Sigmoid colon (tissue), 7 donors: ENCODE results near the gene UBE2E3. TPM values are rescaled to one million over a fixed set of nuclear protein-coding genes. Genes with fewer than 3 reads are reported as not detected.

Source experiments
- DNase-seq: peaks from one replicate; pipeline ENCODE4 v3.0.0-alpha.2; 2019
- H3K27ac ChIP-seq, 4 donors: fragments of 200-600 bp; sonication (generic); one replicate each; pipeline ENCODE4 v1.5.1; 2016 to 2019; ENCODE audit warnings: mild to moderate bottlenecking in 1 of 4
- H3K27me3 ChIP-seq, 3 donors: fragments of 200-600 bp; sonication (generic); one replicate each; pipeline ENCODE4 v1.5.1; 2019; ENCODE audit warnings: mild to moderate bottlenecking in 1 of 3
- H3K36me3 ChIP-seq, 4 donors: fragments of 200-600 bp; sonication (generic); one replicate each; pipeline ENCODE4 v1.5.1; 2016 to 2019
- H3K4me1 ChIP-seq, 4 donors: fragments of 200-600 bp; sonication (generic); one replicate each; pipeline ENCODE4 v1.5.1; 2017 to 2019
- H3K4me3 ChIP-seq, 4 donors: fragments of 200-600 bp; sonication (generic); one replicate each; pipeline ENCODE4 v1.5.1; 2017 to 2019; ENCODE audit warnings: mild to moderate bottlenecking in 2 of 4, moderate library complexity in 1 of 4
- H3K9me3 ChIP-seq, 4 donors: fragments of 200-600 bp in 3 of 4; sonication (generic) in 3 of 4; one replicate each; pipeline versions ENCODE4 v1.5.1 to v1.6.1; 2013 to 2019
- CTCF ChIP-seq, 4 experiments: fragments of 450-650 bp in 3 of 4; fragments of 200-600 bp in 1 of 4; IDR thresholded peaks; one replicate each; pipeline ENCODE4 v1.5.1; 2016 to 2019; ENCODE audit warnings: antibody characterized with exemption in 4 of 4, mild to moderate bottlenecking in 3 of 4, moderate library complexity in 2 of 4
- EP300 ChIP-seq, 4 donors: sonication (generic); formaldehyde crosslinking; IDR thresholded peaks; one replicate each; pipeline ENCODE4 v1.6.1; 2017; ENCODE audit warnings: antibody characterized with exemption in 4 of 4
- POLR2A ChIP-seq, 2 donors: fragments of 450-650 bp; IDR thresholded peaks; one replicate each; pipeline ENCODE4 v1.6.1; 2016; ENCODE audit warnings: antibody characterized with exemption in 2 of 2, mild to moderate bottlenecking in 2 of 2, moderate library complexity in 2 of 2
- POLR2AphosphoS5 ChIP-seq, 4 donors: sonication (generic); formaldehyde crosslinking; IDR thresholded peaks; one replicate each; pipeline ENCODE4 v1.6.1; 2017; ENCODE audit warnings: antibody characterized with exemption in 4 of 4
- WGBS, 2 donors: extraction: QIAGEN DNeasy Blood & Tissue Kit; methylation state at CpG; one replicate each; pipeline ENCODE4 v1.1.7; 2013; 5-methylcytosine and 5-hydroxymethylcytosine counted together
- intact Hi-C: fragments of 100-400 bp; cut with DNase I; formaldehyde crosslinking; loops from one replicate; pipeline ENCODE4 v1.15.1; 2023
- polyA plus RNA-seq, 3 donors: library from polyadenylated mRNA; stranded (reverse); fragments of 200-250 nt; gene quantifications; one replicate each; pipeline ENCODE4 v1.2.3, GENCODE V29; 2013
- total RNA-seq, 4 donors: library from RNA; depleted of rRNA; stranded (reverse); fragments of >200 nt; gene quantifications; one replicate each; pipeline ENCODE4 v1.1.0, GENCODE V29; 2016
- donor health status: healthy with polysubstance abuse.
- donor health status: Bipolar disorder and iron deficiency.
- donor health status: healthy.

The UBE2E3 gene
- total and polyA plus RNA-seq, 7 donors = 37.5 to 108 (median 48.2) TPM

- Histone ChIP-seq H3K27me3 (no peaks in the 10 kb centered on the region), H3K4me3 (no peak overlapping the region), H3K9me3 (no peaks in the 10 kb centered on the region), H3K4me1 (peaks cover 0 to 13% (median 5%) of the 10 kb centered on the region in 4 donors), H3K27ac (no peak overlapping the region), H3K36me3 (no peaks in the 10 kb centered on the region)
- intact Hi-C loops = no loop called here
- TF ChIP-seq CTCF (IDR thresholded peaks at IDR 0.05) = no peak
- no peak for TF ChIP-seq POLR2AphosphoS5 (IDR thresholded peaks at IDR 0.05)
- TF ChIP-seq EP300 (IDR thresholded peaks at IDR 0.05) = no peak
- TF ChIP-seq POLR2A (IDR thresholded peaks at IDR 0.05) = no peak
- no peak for DNase-seq
- WGBS, 2 donors = 73 to 76% methylated on average over 3 of the region's 3 CpGs
Measured at GRCh38 chr2:180970016-180970415, 10.4 kb upstream of the UBE2E3 start.

DNA sequence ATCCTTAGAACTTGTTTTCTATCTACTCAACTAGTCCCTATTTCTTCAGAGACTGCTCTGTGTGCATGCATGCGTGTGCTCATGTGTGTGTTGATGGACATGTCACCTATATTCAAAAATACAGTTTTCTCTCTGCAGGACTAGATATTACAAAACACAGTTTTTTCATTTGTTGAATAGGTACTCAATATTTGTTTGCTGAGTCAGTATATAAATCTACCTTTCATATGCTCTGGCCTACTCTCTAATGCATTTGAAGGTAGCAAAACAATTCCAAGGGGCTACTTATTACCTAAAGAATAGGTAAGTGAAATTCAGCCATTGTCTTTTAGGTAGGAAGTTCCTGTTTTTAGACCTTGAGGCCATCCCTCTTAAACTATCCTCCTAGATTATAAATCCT lies 8.6 kb upstream of the UBE2E3 start:
- peaks cover 0 to 13% (median 5%) of the 10 kb centered on the region in 4 donors for H3K4me1 ChIP-seq
- H3K27me3 ChIP-seq = no peaks in the 10 kb centered on the region
- H3K36me3 ChIP-seq = no peaks in the 10 kb centered on the region
- intact Hi-C loops = no loop called here
- no peaks in the 10 kb centered on the region for H3K9me3 ChIP-seq
- no peak overlapping the region for H3K27ac ChIP-seq
- TF ChIP-seq POLR2AphosphoS5 (IDR thresholded peaks at IDR 0.05) (no peak), POLR2A (IDR thresholded peaks at IDR 0.05) (no peak), CTCF (IDR thresholded peaks at IDR 0.05) (no peak), EP300 (IDR thresholded peaks at IDR 0.05) (no peak)
- 95% methylated on average over 1 of the region's 1 CpG for WGBS, 2 donors
- H3K4me3 ChIP-seq = no peak overlapping the region
- no peak for DNase-seq

- no peaks in the 10 kb centered on the region for H3K36me3 ChIP-seq
- no peak overlapping the region for H3K4me3 ChIP-seq
- H3K27ac ChIP-seq = no peak overlapping the region
- H3K27me3 ChIP-seq = no peaks in the 10 kb centered on the region
- DNase-seq = no peak
- intact Hi-C loops = no loop called here
- peaks cover 0 to 7% (median 3%) of the 10 kb centered on the region in 4 donors for H3K4me1 ChIP-seq
- WGBS, 2 donors = 80 to 90% methylated on average over 2 of the region's 2 CpGs
- TF ChIP-seq POLR2A (IDR thresholded peaks at IDR 0.05) (no peak), EP300 (IDR thresholded peaks at IDR 0.05) (no peak)
- no peaks in the 10 kb centered on the region for H3K9me3 ChIP-seq
Measured at GRCh38 chr2:180975585-180975984, 4.8 kb upstream of the UBE2E3 start.

GRCh38 chr2:180978903-180979748 lies 1.3 kb upstream of the UBE2E3 start:
- Histone ChIP-seq H3K27me3 (no peaks in the 10 kb centered on the region), H3K36me3 (no peaks in the 10 kb centered on the region), H3K4me1 (peaks cover 0 to 30% (median 16%) of the 10 kb centered on the region in 4 donors), H3K9me3 (no peaks in the 10 kb centered on the region), H3K27ac (peak overlapping the region; percentile 82 to 90 (median 88)), H3K4me3 (peak overlapping the region; percentile 42 to 78 (median 67))
- intact Hi-C loops = no loop called here
- 56% methylated on average over 7 of the region's 7 CpGs for WGBS, 2 donors
- TF ChIP-seq CTCF (IDR thresholded peaks at IDR 0.05) (no peak), POLR2A (IDR thresholded peaks at IDR 0.05) (no peak), POLR2AphosphoS5 (IDR thresholded peaks at IDR 0.05) (no peak), EP300 (IDR thresholded peaks at IDR 0.05) (no peak)
- no peak for DNase-seq

GRCh38 chr2:180979749-180980105 lies 678 bp upstream of the UBE2E3 start:
- DNase-seq = no peak
- peaks cover 0 to 36% (median 18%) of the 10 kb centered on the region in 4 donors for H3K4me1 ChIP-seq
- 16 to 17% methylated on average over 9 of the region's 9 CpGs for WGBS, 2 donors
- no peak for TF ChIP-seq EP300 (IDR thresholded peaks at IDR 0.05)
- no peak for TF ChIP-seq CTCF (IDR thresholded peaks at IDR 0.05)
- no peak for TF ChIP-seq POLR2AphosphoS5 (IDR thresholded peaks at IDR 0.05)
- TF ChIP-seq POLR2A (IDR thresholded peaks at IDR 0.05) = no peak
- H3K27me3 ChIP-seq = no peaks in the 10 kb centered on the region
- H3K36me3 ChIP-seq = no peaks in the 10 kb centered on the region
- H3K27ac ChIP-seq = peak overlapping the region; percentile 82 to 90 (median 88)
- no peaks in the 10 kb centered on the region for H3K9me3 ChIP-seq
- H3K4me3 ChIP-seq = peak overlapping the region; percentile 42 to 78 (median 67)
- intact Hi-C loops = loop anchor here (2.0 to 10.0 kb wide), 3 partner anchors 615 to 915 kb away; partner anchors contain the start of gene ITPRID2
